ENCODE data around the gene LPCAT4. TPM values are rescaled to one million over a fixed set of nuclear protein-coding genes. Genes with fewer than 3 reads are reported as not detected.

The LPCAT4 gene
- total and polyA plus RNA-seq, 4 donors: 1.1 to 2.4 (median 1.8) TPM

DNA sequence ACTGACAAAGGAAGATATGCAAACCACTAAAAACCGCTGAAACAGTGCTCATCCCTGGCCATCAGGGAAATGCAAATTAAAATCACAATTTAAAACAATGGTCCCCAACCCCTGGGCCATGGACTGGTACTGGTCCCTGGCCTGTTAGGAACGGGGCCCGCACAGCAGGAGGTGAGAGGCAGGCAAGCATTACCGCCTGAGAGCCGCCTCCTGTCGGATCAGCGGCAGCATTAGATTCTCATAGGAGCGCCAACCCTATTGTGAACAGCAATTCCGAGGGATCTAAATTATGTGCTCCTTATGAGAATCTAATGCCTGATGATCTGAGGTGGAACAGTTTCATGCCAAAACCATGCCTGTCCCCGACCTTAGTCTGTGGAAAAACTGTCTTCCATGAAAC is 43.8 kb downstream of the LPCAT4 start:
- no peaks in the 10 kb centered on the region for H3K9me3 ChIP-seq (ENCODE audit: control insufficient read depth in 4 of 4, low read length in 3 of 4)
- H3K9ac ChIP-seq (ENCODE audit: low read depth in 1 of 2, low read length in 2 of 2): no peak overlapping the region
- no peak overlapping the region for H3K4me3 ChIP-seq (ENCODE audit: low read depth in 1 of 3, low read length in 3 of 3)
- 96% methylated on average over 10 of the region's 10 CpGs for WGBS
- peaks cover 0 to 1% (median 0%) of the 10 kb centered on the region in 4 donors for H3K4me1 ChIP-seq (ENCODE audit: control insufficient read depth in 4 of 4, insufficient read depth in 4 of 4, low read length in 3 of 4)
- no peaks in the 10 kb centered on the region for H3K36me3 ChIP-seq (ENCODE audit: control insufficient read depth in 4 of 4, insufficient read depth in 3 of 4, low read depth in 1 of 4, low read length in 3 of 4)
- H3K27ac ChIP-seq (ENCODE audit: low read depth in 1 of 2, low read length in 2 of 2): no peak overlapping the region
- TF ChIP-seq SP1 (IDR thresholded peaks at IDR 0.05): no peak
- no peak for TF ChIP-seq EGR1 (IDR thresholded peaks at IDR 0.05; ENCODE audit: low read depth in 2 of 2)
- no peak for TF ChIP-seq HNF4G (IDR thresholded peaks at IDR 0.05)
- TF ChIP-seq YY1 (IDR thresholded peaks at IDR 0.05): no peak
- no peaks in the 10 kb centered on the region for H3K27me3 ChIP-seq (ENCODE audit: control insufficient read depth in 4 of 4, insufficient read depth in 4 of 4, low read length in 3 of 4)
- DNase-seq (ENCODE audit: low spot score): no peak

DNA sequence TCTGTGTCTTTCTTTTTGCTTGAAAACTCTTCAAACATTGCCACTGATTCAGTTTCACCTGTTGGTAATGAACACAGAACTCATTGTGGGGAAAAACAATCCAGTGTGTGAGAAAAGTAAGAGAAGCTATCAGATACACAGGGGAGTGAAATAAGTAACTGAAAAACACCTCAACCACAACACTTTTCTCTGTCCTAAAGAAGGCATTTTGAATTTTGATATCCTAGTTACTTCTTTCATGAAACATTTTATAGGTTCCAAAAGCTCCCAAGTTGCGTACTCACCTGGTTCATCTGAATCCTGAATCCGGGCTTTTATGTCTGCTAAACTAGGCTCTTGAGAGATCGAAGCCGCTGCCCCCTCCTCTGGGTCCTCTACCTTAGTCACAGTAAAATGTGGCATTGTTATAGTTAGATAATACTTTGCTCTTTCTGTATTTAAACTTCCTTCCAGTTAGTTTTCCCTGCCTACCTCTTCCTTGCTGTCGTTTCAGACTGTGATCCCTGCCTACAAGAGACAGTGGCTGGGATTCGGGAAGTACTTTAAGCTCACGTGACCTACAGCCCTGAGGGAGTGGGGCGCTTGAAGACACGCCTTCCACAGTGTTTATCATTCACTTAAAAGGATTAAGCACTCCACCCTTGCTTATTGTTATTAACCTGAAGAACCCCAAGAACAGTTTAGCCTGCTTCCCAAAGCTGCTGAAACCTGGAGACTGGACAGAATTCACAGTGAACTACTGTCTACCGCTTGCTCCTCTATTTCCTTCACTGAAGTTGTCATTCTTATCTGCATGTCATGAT is 48.5 kb downstream of the LPCAT4 start:
- Histone ChIP-seq H3K27ac (ENCODE audit: low read depth in 1 of 2, low read length in 2 of 2) (peak overlapping the region; percentile 54 to 69), H3K9ac (ENCODE audit: low read depth in 1 of 2, low read length in 2 of 2) (peak overlapping the region; percentile 51 to 92), H3K36me3 (ENCODE audit: control insufficient read depth in 4 of 4, insufficient read depth in 3 of 4, low read depth in 1 of 4, low read length in 3 of 4) (peaks cover 0 to 4% (median 0%) of the 10 kb centered on the region in 4 donors), H3K4me1 (ENCODE audit: control insufficient read depth in 4 of 4, insufficient read depth in 4 of 4, low read length in 3 of 4) (peaks cover 0 to 9% (median 6%) of the 10 kb centered on the region in 4 donors), H3K27me3 (ENCODE audit: control insufficient read depth in 4 of 4, insufficient read depth in 4 of 4, low read length in 3 of 4) (no peaks in the 10 kb centered on the region), H3K9me3 (ENCODE audit: control insufficient read depth in 4 of 4, low read length in 3 of 4) (no peaks in the 10 kb centered on the region), H3K4me3 (ENCODE audit: low read depth in 1 of 3, low read length in 3 of 3) (peak overlapping the region; percentile 67 to 86 (median 73))
- DNase-seq (ENCODE audit: low spot score): peak; percentile 44
- no peak for TF ChIP-seq NR2F2 (IDR thresholded peaks at IDR 0.05)
- peak; percentile 66 for TF ChIP-seq MAX (IDR thresholded peaks at IDR 0.05)
- no peak for TF ChIP-seq HNF4G (IDR thresholded peaks at IDR 0.05)
- TF ChIP-seq FOXA1 (IDR thresholded peaks at IDR 0.05): no peak
- peak; percentile 25 for TF ChIP-seq YY1 (IDR thresholded peaks at IDR 0.05)
- peak in 1 of 2 donors; percentile 27 for TF ChIP-seq RAD21 (IDR thresholded peaks at IDR 0.05)
- TF ChIP-seq, protein P1, sequence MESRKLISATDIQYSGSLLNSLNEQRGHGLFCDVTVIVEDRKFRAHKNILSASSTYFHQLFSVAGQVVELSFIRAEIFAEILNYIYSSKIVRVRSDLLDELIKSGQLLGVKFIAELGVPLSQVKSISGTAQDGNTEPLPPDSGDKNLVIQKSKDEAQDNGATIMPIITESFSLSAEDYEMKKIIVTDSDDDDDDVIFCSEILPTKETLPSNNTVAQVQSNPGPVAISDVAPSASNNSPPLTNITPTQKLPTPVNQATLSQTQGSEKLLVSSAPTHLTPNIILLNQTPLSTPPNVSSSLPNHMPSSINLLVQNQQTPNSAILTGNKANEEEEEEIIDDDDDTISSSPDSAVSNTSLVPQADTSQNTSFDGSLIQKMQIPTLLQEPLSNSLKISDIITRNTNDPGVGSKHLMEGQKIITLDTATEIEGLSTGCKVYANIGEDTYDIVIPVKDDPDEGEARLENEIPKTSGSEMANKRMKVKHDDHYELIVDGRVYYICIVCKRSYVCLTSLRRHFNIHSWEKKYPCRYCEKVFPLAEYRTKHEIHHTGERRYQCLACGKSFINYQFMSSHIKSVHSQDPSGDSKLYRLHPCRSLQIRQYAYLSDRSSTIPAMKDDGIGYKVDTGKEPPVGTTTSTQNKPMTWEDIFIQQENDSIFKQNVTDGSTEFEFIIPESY (IDR thresholded peaks at IDR 0.05): no peak
- TF ChIP-seq HNF4A (conservative IDR thresholded peaks at IDR 0.05): peak; percentile 29 to 47
- TF ChIP-seq CTCF (IDR thresholded peaks at IDR 0.05; ENCODE audit: low read depth, low read length, missing input control): no peak
- TF ChIP-seq SP1 (IDR thresholded peaks at IDR 0.05): peak; percentile 31
- TF ChIP-seq EGR1 (IDR thresholded peaks at IDR 0.05; ENCODE audit: low read depth in 2 of 2): no peak
- TF ChIP-seq, protein P2, sequence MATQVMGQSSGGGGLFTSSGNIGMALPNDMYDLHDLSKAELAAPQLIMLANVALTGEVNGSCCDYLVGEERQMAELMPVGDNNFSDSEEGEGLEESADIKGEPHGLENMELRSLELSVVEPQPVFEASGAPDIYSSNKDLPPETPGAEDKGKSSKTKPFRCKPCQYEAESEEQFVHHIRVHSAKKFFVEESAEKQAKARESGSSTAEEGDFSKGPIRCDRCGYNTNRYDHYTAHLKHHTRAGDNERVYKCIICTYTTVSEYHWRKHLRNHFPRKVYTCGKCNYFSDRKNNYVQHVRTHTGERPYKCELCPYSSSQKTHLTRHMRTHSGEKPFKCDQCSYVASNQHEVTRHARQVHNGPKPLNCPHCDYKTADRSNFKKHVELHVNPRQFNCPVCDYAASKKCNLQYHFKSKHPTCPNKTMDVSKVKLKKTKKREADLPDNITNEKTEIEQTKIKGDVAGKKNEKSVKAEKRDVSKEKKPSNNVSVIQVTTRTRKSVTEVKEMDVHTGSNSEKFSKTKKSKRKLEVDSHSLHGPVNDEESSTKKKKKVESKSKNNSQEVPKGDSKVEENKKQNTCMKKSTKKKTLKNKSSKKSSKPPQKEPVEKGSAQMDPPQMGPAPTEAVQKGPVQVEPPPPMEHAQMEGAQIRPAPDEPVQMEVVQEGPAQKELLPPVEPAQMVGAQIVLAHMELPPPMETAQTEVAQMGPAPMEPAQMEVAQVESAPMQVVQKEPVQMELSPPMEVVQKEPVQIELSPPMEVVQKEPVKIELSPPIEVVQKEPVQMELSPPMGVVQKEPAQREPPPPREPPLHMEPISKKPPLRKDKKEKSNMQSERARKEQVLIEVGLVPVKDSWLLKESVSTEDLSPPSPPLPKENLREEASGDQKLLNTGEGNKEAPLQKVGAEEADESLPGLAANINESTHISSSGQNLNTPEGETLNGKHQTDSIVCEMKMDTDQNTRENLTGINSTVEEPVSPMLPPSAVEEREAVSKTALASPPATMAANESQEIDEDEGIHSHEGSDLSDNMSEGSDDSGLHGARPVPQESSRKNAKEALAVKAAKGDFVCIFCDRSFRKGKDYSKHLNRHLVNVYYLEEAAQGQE (IDR thresholded peaks at IDR 0.05): peak; percentile 64
- TF ChIP-seq GABPA (IDR thresholded peaks at IDR 0.05 in 1 of 2, conservative IDR thresholded peaks at IDR 0.05 in 1 of 2): no peak
- no peak for TF ChIP-seq FOXA2 (IDR thresholded peaks at IDR 0.05)
- TF ChIP-seq RXRA (IDR thresholded peaks at IDR 0.05): no peak
- peak; percentile 98 for TF ChIP-seq TAF1 (conservative IDR thresholded peaks at IDR 0.05)
- TF ChIP-seq ATF3 (IDR thresholded peaks at IDR 0.05): no peak
- no peak for TF ChIP-seq JUND (IDR thresholded peaks at IDR 0.05)
- WGBS: 5% methylated on average over 10 of the region's 10 CpGs
